DOHH2 (cell line): Measurements from ENCODE around the gene PRCC.

ENCODE experiments used
- EZH2phosphoT487 ChIP-seq: fragments of 200-600 bp; sonication (generic); IDR thresholded peaks from 2 replicates; pipeline ENCODE4 v1.6.1; 2017; ENCODE audit warnings: borderline replicate concordance, mild to moderate bottlenecking, antibody characterized with exemption, low read length, moderate library complexity, mixed read lengths
- TF ChIP-seq, protein P1 (sequence below): fragments of 200-600 bp; sonication (generic); IDR thresholded peaks from one replicate; pipeline ENCODE4 v1.5.1; 2014; ENCODE audit warnings: antibody characterized with exemption, mild to moderate bottlenecking, low read depth, low read length; ENCODE audit not compliant: poor library complexity, severe bottlenecking

GRCh38 chr1:156747742-156748669 is 19.3 kb upstream of the PRCC start:
- TF ChIP-seq, protein P1, sequence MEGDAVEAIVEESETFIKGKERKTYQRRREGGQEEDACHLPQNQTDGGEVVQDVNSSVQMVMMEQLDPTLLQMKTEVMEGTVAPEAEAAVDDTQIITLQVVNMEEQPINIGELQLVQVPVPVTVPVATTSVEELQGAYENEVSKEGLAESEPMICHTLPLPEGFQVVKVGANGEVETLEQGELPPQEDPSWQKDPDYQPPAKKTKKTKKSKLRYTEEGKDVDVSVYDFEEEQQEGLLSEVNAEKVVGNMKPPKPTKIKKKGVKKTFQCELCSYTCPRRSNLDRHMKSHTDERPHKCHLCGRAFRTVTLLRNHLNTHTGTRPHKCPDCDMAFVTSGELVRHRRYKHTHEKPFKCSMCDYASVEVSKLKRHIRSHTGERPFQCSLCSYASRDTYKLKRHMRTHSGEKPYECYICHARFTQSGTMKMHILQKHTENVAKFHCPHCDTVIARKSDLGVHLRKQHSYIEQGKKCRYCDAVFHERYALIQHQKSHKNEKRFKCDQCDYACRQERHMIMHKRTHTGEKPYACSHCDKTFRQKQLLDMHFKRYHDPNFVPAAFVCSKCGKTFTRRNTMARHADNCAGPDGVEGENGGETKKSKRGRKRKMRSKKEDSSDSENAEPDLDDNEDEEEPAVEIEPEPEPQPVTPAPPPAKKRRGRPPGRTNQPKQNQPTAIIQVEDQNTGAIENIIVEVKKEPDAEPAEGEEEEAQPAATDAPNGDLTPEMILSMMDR: peak; percentile 25
- no peak for TF ChIP-seq EZH2phosphoT487
